D341Med (cell line): ENCODE measurements around the gene LILRA6.
"Not testable (repeated sequence)": the region's sequence is repeated elsewhere in the genome, so short reads cannot be mapped to it uniquely, and the experiment has no call there.

Experiments used
- DNase-seq: peaks from one replicate; pipeline ENCODE4 v3.0.0; 2012; ENCODE audit warnings: low spot score

Gene LILRA6

GRCh38 chr19:54231077-54231931 lies 11.3 kb downstream of the LILRA6 start:
- peak; percentile 89 for DNase-seq

- DNase-seq: no peak
Observed at GRCh38 chr19:54230031-54230430, 12.6 kb downstream of the LILRA6 start.

- no peak for DNase-seq
Observed at GRCh38 chr19:54229146-54229545, 13.4 kb downstream of the LILRA6 start.

- not testable (repeated sequence) for DNase-seq
Observed at GRCh38 chr19:54224619-54225018, 18.0 kb downstream of the LILRA6 start.

- DNase-seq: not testable (repeated sequence)
Observed at GRCh38 chr19:54223937-54224281, 18.7 kb downstream of the LILRA6 start.

- DNase-seq: not testable (repeated sequence)
Observed at GRCh38 chr19:54223277-54223936, 19.2 kb downstream of the LILRA6 start.

GRCh38 chr19:54222474-54223276 lies 19.9 kb downstream of the LILRA6 start, which contains the start of gene LILRB3:
LILRB3 (minus strand) TSS chr19:54223007; CDS start chr19:54222976, 31 bp downstream.
- DNase-seq: not testable (repeated sequence)

GRCh38 chr19:54221947-54222346 lies 20.6 kb downstream of the LILRA6 start:
- DNase-seq: not testable (repeated sequence)

GRCh38 chr19:54219702-54220101 lies 22.9 kb downstream of the LILRA6 start:
- not testable (repeated sequence) for DNase-seq

GRCh38 chr19:54218960-54219661 lies 23.5 kb downstream of the LILRA6 start:
- DNase-seq: no peak

GRCh38 chr19:54218259-54218658 lies 24.3 kb downstream of the LILRA6 start:
- no peak for DNase-seq

- not testable (repeated sequence) for DNase-seq
Observed at GRCh38 chr19:54217517-54218247, 24.9 kb downstream of the LILRA6 start.

GRCh38 chr19:54216869-54217268 lies 25.7 kb downstream of the LILRA6 start:
- no peak for DNase-seq

GRCh38 chr19:54214734-54215133 lies 27.9 kb downstream of the LILRA6 start:
- DNase-seq: not testable (repeated sequence)

- DNase-seq: not testable (repeated sequence)
Observed at GRCh38 chr19:54214217-54214616, 28.4 kb downstream of the LILRA6 start.

GRCh38 chr19:54211235-54211634 lies 31.4 kb downstream of the LILRA6 start:
- DNase-seq: no peak

GRCh38 chr19:54209811-54210494 lies 32.6 kb downstream of the LILRA6 start:
- no peak for DNase-seq

- DNase-seq: no peak
Observed at GRCh38 chr19:54209058-54209810, 33.4 kb downstream of the LILRA6 start.

- no peak for DNase-seq
Observed at GRCh38 chr19:54208784-54209057, 33.9 kb downstream of the LILRA6 start.
